Testis (tissue), 3 donors: ENCODE data around the gene RELL2. TPM values are rescaled to one million over a fixed set of nuclear protein-coding genes. Genes with fewer than 3 reads are reported as not detected.

Source experiments
- DNase-seq: peaks from one replicate; pipeline ENCODE4 v3.0.0-alpha.2; 2019
- H3K27ac ChIP-seq, 2 donors: fragments of 200-600 bp; sonication (generic); one replicate each; pipeline ENCODE4 v1.5.1; 2019
- H3K27me3 ChIP-seq: fragments of 200-600 bp; sonication (generic); one replicate; pipeline ENCODE4 v1.5.1; 2019
- H3K36me3 ChIP-seq: fragments of 200-600 bp; sonication (generic); one replicate; pipeline ENCODE4 v1.5.1; 2017; ENCODE audit warnings: low read depth; ENCODE audit errors: missing control alignments
- H3K4me1 ChIP-seq: fragments of 200-600 bp; sonication (generic); one replicate; pipeline ENCODE4 v1.5.1; 2019
- H3K4me3 ChIP-seq, 2 donors: fragments of 200-600 bp; sonication (generic); one replicate each; pipeline ENCODE4 v1.5.1; 2017 to 2019
- H3K9me3 ChIP-seq: fragments of 200-600 bp; sonication (generic); one replicate; pipeline ENCODE4 v1.5.1; 2017
- POLR2A ChIP-seq: fragments of 450-650 bp; IDR thresholded peaks from one replicate; pipeline ENCODE4 v1.6.1; 2017; ENCODE audit warnings: antibody characterized with exemption, mild to moderate bottlenecking, moderate library complexity
- WGBS, 2 donors: methylation state at CpG; one replicate each; pipeline ENCODE4 v1.1.5; 2018; 5-methylcytosine and 5-hydroxymethylcytosine counted together
- intact Hi-C: fragments of 100-400 bp; cut with DNase I; formaldehyde crosslinking; loops from one replicate; pipeline ENCODE4 v1.15.1; 2023; ENCODE audit warnings: low total_unique reads
- polyA plus RNA-seq: library from polyadenylated mRNA; stranded (reverse); fragments of 350-450 nt; fragmentation: Illumina TruSeq; extraction: RNeasy Lipid Tissue Mini Kit (QIAGEN cat#74804); gene quantifications from one replicate; pipeline ENCODE4 v1.2.3, GENCODE V29; 2014; ENCODE audit warnings: low read depth, low replicate concordance; ENCODE audit not compliant: insufficient read depth
- total RNA-seq, 2 donors: library from RNA; depleted of rRNA; stranded (reverse); fragments of >200 nt; gene quantifications; one replicate each; pipeline ENCODE4 v1.2.3, GENCODE V29; 2016
- TF ChIP-seq, protein P1 (sequence below), 3 experiments: fragments of 450-650 bp in 2 of 3; fragments of 200-600 bp in 1 of 3; sonication (generic) in 1 of 3; IDR thresholded peaks; one replicate each; pipeline ENCODE4 v1.5.1; 2016 to 2019; ENCODE audit warnings: antibody characterized with exemption in 3 of 3, mild to moderate bottlenecking in 2 of 3, moderate library complexity in 1 of 3

RELL2 gene
- total and polyA plus RNA-seq, 3 donors from 2014 or later: 8.6 to 17.0 (median 11.3) TPM

GRCh38 chr5:141662028-141662427 lies 25.2 kb downstream of the RELL2 start:
- Histone ChIP-seq H3K27ac (no peak overlapping the region), H3K9me3 (no peaks in the 10 kb centered on the region), H3K27me3 (no peaks in the 10 kb centered on the region), H3K36me3 (no peaks in the 10 kb centered on the region), H3K4me3 (no peak overlapping the region), H3K4me1 (no peaks in the 10 kb centered on the region)
- intact Hi-C loops: no loop called here
- TF ChIP-seq, protein P1, sequence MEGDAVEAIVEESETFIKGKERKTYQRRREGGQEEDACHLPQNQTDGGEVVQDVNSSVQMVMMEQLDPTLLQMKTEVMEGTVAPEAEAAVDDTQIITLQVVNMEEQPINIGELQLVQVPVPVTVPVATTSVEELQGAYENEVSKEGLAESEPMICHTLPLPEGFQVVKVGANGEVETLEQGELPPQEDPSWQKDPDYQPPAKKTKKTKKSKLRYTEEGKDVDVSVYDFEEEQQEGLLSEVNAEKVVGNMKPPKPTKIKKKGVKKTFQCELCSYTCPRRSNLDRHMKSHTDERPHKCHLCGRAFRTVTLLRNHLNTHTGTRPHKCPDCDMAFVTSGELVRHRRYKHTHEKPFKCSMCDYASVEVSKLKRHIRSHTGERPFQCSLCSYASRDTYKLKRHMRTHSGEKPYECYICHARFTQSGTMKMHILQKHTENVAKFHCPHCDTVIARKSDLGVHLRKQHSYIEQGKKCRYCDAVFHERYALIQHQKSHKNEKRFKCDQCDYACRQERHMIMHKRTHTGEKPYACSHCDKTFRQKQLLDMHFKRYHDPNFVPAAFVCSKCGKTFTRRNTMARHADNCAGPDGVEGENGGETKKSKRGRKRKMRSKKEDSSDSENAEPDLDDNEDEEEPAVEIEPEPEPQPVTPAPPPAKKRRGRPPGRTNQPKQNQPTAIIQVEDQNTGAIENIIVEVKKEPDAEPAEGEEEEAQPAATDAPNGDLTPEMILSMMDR (IDR thresholded peaks at IDR 0.05): no peak
- TF ChIP-seq POLR2A: no peak
- 85 to 87% methylated on average over 14 to 17 of the region's 17 CpGs for WGBS, 2 donors
- DNase-seq: no peak

DNA sequence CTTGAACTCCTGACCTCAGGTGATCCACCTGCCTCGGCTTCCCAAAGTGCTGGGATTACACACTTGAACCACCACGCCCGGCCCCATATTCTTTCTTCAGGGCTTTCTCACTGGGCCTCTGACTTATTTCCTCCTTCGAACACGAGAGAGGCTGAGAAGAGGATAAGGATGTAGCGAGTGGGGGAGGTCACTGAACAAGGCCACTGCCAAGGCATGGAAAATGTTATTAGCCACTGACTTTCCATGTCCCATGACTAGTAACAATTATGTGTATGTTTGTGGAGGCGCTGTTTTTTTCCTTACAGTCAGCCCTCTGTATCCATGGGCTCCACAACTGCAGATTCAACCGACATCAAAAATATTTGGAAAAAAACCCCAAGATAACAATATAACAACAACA lies 26.7 kb downstream of the RELL2 start:
- no peak for TF ChIP-seq POLR2A
- TF ChIP-seq, protein P1 (IDR thresholded peaks at IDR 0.05): no peak
- no peak overlapping the region for H3K4me3 ChIP-seq
- H3K27me3 ChIP-seq: no peaks in the 10 kb centered on the region
- intact Hi-C loops: no loop called here
- H3K4me1 ChIP-seq: no peaks in the 10 kb centered on the region
- no peak overlapping the region for H3K27ac ChIP-seq
- no peaks in the 10 kb centered on the region for H3K9me3 ChIP-seq
- 81 to 88% methylated on average over 8 of the region's 8 CpGs for WGBS, 2 donors
- DNase-seq: no peak
- no peaks in the 10 kb centered on the region for H3K36me3 ChIP-seq

DNA sequence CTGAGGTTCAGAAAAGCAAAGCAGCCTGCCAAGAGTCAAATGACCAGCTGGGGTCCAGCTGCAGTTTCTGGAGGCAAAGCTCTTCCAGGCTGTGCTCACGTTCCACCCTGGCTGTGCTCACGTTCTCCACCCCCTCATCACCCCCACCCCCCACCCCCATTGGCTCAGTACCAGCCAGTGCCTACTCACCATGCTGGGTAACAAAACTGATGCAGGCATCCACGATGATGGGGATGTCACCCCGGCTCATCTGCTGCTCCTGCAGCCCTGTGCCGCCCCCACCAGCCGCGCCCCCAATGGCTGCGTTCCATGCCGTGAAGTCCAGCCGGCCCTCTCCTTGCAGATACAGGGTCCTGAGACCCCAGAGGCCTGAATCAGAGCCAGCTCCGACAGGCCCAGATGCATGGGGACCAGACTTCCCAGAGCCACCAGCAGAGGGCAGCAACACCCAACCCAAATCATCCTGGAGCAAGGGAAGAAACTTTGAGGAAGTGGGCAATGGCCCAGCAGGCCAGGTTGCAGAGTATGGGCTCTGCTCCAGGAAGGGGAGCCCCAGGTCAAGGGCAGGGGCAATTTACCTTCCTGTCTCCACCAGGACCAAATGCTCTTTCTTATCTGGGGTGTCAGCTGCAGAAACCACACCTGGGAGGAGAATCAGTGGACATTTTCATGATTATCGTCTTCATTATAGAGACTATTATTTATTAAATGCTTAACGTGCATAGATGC lies 28.1 kb downstream of the RELL2 start:
- Histone ChIP-seq H3K9me3 (no peaks in the 10 kb centered on the region), H3K4me3 (no peak overlapping the region), H3K27ac (no peak overlapping the region), H3K36me3 (no peaks in the 10 kb centered on the region), H3K4me1 (peaks cover 8% of the 10 kb centered on the region), H3K27me3 (no peaks in the 10 kb centered on the region)
- intact Hi-C loops: no loop called here
- DNase-seq: peak; percentile 82
- TF ChIP-seq POLR2A: no peak
- TF ChIP-seq, protein P1 (IDR thresholded peaks at IDR 0.05): peak; percentile 76 to 88 (median 79)
- WGBS, 2 donors: 40 to 58% methylated on average over 13 of the region's 13 CpGs

GRCh38 chr5:141665995-141666940 lies 29.5 kb downstream of the RELL2 start:
- Histone ChIP-seq H3K36me3 (no peaks in the 10 kb centered on the region), H3K4me3 (no peak overlapping the region), H3K27ac (no peak overlapping the region), H3K9me3 (no peaks in the 10 kb centered on the region), H3K27me3 (no peaks in the 10 kb centered on the region), H3K4me1 (peaks cover 8% of the 10 kb centered on the region)
- WGBS, 2 donors: 91 to 93% methylated on average over 18 of the region's 18 CpGs
- TF ChIP-seq, protein P1 (IDR thresholded peaks at IDR 0.05): no peak
- no peak for TF ChIP-seq POLR2A
- intact Hi-C loops: no loop called here
- no peak for DNase-seq
